Stimulated activated CD8-positive, alpha-beta memory T cell treated with anti-CD3 and anti-CD28 coated beads, Interleukin-2, amount 100 ng/mL, for 48 hours (primary cell): ENCODE measurements around the gene IRGQ.
"Not testable (repeated sequence)": the region's sequence is repeated elsewhere in the genome, so short reads cannot be mapped to it uniquely, and the experiment has no call there.

Experiments used
- DNase-seq, 2 donors: peaks; one replicate each; pipeline ENCODE4 v3.0.0-alpha.2; 2020; ENCODE audit warnings: low read depth in 2 of 2

The IRGQ gene

GRCh38 chr19:43575156-43575950 lies 20.6 kb downstream of the IRGQ start, which contains the start of the genes PINLYP and XRCC1:
PINLYP (plus strand) TSS chr19:43575801; CDS start chr19:43577192, 1,391 bp downstream.
XRCC1 (minus strand) TSS chr19:43575527; CDS start chr19:43575458, 69 bp downstream.
- DNase-seq, result peak; percentile 91 to 95

DNA sequence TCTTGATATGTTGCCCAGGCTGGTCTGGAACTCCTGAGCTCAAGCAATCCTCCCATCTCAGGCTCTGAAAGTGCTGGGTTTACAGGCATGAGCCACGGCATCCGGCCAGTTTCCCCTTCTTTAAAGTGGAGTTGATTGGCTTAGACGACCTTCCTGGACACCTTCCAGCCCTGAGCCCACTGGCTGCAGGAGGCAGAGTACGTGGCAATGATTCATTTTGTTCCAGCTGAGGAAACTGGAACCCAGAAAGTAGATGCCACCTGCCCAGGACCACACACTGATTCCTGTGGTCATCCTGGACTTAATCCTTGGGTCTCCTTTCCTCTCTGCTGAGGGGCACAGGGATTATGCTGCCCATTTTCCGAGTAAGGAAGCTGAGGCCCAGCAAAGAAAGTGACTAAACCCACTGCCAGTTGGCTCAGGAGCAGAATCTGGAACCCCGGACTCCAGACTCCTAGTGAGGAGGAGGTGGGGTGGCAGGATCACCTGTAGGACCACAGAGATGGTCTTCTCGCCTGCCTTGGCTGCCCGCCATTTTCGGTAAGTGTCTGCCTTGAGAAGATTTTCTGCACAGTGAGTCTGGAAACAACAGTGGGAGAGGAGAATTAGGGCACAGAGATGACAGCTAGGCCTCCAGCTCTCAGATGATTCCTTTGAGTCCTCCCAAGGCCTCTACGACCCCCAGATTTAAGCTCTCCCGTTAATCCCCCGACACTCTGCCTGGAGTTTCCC lies 21.3 kb downstream of the IRGQ start:
- no peak for DNase-seq

DNA sequence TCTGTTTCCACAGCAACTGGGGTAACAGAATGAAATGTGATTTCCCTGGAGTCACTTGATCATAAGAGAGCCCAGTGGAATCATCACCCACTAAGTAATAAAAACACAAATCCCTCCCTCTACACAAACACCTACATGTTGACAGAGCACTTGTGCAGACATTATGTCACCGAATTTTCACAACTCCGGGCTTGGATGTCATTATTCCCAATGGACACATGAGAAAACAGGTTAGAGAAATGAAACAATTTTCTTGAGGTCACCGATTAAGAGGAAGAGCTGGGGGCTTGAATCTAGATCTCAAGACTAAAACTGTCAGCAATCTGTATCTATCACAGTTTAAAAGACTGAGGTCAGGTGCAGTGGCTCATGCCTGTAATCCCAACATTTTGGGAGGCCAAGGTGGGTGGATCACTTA lies 23.8 kb downstream of the IRGQ start:
- DNase-seq, result no peak

DNA sequence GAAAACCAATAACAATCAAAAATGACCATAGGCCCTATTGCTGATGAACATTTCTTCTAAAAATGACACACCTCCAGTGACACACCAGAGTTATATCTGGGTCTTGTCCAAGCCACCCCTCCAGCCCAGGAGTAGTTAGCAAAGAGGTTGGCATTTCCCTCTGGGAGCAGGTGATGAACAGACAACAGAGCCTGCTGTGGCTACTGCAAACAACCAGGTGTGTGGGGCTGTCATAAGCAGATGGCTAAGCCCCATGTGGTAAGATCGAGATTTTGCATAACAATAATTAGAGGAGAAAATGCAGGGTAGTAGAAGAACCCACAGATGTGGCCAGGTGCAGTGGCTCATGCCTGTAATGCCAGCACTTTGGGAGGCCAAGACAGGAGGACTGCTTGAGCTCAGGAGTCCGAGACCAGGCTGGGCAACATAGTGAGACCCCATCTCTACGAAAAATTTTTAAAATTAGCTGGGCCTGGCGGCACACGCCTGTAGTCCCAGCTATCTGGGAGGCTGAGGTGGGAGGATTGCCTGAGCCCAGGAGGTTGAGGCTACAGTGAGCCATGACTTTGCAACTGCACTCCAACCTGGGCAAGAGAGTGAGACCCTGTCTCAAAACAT lies 25.7 kb downstream of the IRGQ start:
- DNase-seq, result no peak

DNA sequence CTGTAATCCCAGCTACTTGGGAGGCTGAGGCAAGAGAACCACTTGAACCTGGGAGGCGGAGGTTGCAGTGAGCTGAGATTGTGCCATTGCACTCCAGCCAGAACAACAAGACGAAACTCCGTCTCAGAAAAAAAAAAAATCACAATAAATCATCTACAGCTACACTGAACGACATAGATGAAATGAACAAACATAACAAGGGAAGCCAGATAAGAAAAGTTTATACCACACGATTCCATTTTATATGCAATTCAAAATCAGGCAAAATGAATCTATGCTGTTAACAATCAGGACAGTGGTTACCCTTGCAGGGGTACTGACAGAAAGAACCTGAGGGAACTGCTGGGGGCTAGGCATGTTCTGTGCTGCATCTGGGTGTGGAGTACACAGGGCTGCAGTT lies 26.3 kb downstream of the IRGQ start:
- DNase-seq, result no peak

DNA sequence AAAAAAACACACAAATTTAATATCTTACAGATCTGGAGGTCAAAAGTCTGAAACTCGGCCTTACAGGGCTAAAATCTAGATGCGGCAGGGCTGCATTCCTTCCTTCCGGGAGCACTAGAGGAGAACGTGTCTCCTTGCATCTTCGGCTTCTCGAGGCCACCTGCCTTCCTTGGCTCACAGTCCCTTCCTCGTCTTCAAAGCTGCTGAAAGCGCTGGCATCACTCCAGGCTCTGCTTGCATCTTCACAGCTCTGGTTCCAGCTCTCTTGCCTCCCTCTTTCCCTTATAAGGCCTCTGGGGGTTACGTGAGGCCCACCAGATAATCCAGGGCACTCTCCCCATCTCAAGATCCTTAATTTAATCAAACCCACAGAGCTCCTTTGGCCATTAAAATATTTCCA lies 31.1 kb downstream of the IRGQ start:
- no peak for DNase-seq

- no peak for DNase-seq
These were observed 32.0 kb downstream of the IRGQ start for GRCh38 chr19:43563816-43564457.

DNA sequence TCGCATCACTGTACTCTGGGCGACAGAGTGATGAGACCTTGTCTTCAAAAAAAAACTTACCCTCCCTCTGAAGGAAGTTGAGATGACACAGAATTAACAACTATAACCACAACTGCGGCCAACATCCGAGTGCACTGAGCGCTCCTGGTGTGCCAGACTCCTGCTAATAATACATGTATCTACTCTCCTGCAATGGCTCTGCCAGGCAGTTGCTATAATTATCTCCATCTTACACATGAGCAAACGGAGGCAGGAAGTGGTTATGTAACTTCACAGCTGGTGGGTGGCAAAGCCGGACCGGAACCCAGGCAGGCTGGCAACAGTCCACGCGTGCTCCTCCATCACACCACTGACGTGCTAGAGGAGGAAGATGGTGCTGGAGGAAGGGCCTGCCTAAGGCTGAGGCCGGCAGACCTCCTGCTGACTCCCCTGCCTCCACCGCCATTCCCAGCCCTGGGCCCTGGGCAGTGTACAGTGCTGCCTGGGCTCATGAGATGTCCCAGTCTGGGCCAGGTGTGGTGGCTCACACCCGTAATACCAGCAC lies 33.2 kb downstream of the IRGQ start:
- DNase-seq, result peak; percentile 44 to 46

- DNase-seq, result no peak
These were observed 33.7 kb downstream of the IRGQ start for GRCh38 chr19:43562226-43562697.

- no peak for DNase-seq
These were observed 34.6 kb downstream of the IRGQ start for GRCh38 chr19:43561139-43561970.

DNA sequence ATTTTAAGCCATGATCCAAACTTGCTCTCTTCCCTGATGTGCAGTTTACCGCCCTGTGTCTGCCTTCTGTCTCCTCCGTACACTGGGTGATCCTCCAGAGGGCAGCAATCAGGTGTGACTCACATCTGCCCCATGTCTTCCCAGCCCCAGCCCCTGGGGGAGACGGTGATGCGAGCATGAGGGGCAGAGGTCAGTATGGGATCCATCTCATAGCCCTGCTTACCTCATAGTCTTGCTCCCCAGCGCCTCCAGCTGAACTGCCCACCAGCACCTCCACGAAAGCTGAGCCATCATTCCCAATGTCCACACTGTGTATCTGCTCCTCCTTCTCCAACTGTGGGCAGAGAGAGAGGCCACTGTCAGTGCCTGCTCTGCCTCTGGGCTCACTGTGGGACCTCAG lies 35.2 kb downstream of the IRGQ start:
- DNase-seq, result no peak

DNA sequence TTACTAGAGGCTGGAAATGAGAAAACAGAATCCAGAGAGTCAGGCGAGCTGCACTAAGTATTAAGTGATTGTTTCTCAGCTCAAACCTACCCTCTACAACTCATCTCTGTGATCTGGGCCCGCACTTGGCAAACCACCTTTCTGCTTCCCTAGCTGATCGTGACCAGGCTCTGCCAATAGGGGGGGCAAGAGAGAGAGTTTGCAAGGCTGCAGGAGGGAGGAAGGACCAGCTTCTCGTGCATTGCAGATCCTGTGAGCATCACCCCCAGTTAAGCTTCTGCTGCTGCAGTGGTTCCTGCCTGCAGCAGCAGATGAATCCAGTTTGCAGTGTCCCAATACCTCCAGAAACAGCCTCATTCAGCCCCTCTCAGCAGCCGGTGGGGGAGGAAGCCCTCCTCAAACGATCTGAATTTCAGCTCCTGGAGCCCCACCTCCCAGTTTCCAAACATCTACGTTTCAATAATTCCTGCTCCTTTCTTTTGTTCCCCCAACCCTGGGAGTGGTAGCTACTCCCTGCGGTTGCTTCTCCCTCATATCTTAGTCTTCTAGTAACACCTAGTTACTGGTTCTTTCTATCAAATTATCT lies 40.7 kb downstream of the IRGQ start:
- peak; percentile 61 to 73 for DNase-seq

DNA sequence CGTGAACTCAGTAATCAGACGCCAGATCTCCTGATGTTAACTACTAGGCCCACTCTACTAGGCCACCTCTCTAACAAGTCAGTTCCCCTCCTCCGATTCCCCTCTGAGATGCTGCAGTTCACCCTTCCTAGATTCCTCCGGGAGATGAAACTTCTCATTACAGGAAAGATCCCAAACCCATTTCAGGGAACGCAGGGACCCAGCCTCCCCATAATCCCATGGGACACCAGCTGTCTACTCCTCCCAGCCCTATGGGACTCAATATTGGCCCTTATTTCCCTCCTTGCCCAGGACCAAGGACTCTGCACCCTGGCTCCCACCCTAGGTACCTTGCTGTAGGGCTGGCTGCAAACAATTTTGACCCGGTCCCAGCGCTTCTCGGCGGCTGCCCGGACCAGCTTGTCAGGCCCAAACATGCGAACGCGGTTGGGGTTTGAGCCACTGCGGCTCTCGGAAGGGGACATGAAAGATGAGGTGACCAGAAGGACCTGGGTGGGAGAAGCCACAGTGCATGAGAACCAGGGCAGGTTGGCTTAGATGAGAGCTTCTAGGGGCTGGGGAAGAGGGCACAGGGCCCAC lies 41.5 kb downstream of the IRGQ start:
- no peak for DNase-seq

DNA sequence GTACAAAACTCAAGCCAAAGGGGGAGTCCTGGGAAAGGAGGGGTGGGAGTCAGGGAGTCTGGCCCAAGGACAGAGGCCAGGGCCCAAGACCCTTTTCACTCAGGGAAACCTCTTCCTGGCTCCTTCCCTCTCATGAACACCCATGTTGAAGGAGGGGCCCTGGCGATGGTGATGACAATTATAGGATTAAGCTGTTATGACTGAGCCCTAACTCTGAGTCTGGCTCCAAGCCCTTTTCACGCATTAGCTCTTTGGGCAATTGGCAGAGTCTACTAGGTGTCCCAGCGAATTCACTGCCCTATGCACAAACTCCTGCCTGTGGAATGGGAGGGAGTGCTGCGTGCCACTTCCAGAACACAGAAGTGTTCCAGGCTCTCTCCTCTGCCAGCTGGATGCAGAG lies 42.3 kb downstream of the IRGQ start:
- no peak for DNase-seq

- DNase-seq, result no peak
These were observed 43.3 kb downstream of the IRGQ start for GRCh38 chr19:43552616-43553015.

- DNase-seq, result no peak
These were observed 43.8 kb downstream of the IRGQ start for GRCh38 chr19:43552198-43552450.

- no peak for DNase-seq
These were observed 44.3 kb downstream of the IRGQ start for GRCh38 chr19:43551399-43552197.

- no peak for DNase-seq
These were observed 47.2 kb downstream of the IRGQ start for GRCh38 chr19:43548706-43549105.

GRCh38 chr19:43547926-43548325 lies 48.0 kb downstream of the IRGQ start:
- not testable (repeated sequence) for DNase-seq
